ENCODE results near the gene MSX1.

MSX1 gene

DNA sequence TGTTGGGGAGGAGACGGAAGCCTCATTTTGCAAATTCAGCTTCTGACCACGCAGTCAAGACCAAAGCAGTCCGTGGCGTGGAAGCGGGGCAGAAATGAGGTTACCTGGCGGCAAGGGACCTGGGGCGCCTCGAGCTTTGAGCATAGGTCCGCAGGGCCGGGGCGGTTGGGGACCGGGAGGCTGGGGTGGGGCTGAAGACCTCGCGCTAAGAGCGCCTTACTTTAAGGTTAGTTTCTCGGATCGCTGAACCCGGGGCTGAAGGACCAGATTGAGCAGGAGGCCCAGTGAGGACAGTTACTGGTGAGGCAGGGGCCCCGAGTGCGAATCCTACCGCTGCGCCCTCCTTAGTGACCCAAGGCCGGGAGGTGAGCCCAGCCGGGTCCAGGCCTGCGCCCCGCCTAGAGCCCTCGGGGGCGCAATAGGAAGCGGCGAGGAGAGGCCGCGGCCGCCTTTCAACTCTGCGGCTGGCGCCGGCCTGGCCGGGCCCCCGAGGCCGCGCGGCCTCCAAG lies 7.5 kb downstream of the MSX1 start:
- Histone ChIP-seq H3K4me2 (ENCODE audit: low read depth, low read length) (no peak overlapping the region), H4K20me1 (ENCODE audit: insufficient read depth, low read length) (no peaks in the 10 kb centered on the region), H3F3A (ENCODE audit: insufficient read depth, low read length) (no peaks in the 10 kb centered on the region), H3K9ac (ENCODE audit: low read length) (no peak overlapping the region), H3K36me3 (replicated peaks; ENCODE audit: insufficient read depth, low read length) (no peaks in the 10 kb centered on the region), H3K4me3 (ENCODE audit: low read length) (no peak overlapping the region), H3K27ac (ENCODE audit: low read length) (no peak overlapping the region), H3K9me2 (replicated peaks; ENCODE audit: insufficient read depth, low read length) (no peaks in the 10 kb centered on the region), H3K79me2 (ENCODE audit: low read length) (no peaks in the 10 kb centered on the region), H3K9me3 (replicated peaks; ENCODE audit: insufficient read depth, low read length) (no peaks in the 10 kb centered on the region), H3K4me1 (ENCODE audit: low read length) (no peaks in the 10 kb centered on the region), H3K27me3 (replicated peaks; ENCODE audit: insufficient read depth, low read length) (peaks cover 66% of the 10 kb centered on the region), H2AFZ (ENCODE audit: low read length) (no peak overlapping the region)
- TF ChIP-seq EZH2 (optimal IDR thresholded peaks at IDR 0.05; ENCODE audit: low read depth, low read length) (no peak), EZH2phosphoT487 (IDR thresholded peaks at IDR 0.05; ENCODE audit: low read length) (no peak)
- TF ChIP-seq, protein P1, sequence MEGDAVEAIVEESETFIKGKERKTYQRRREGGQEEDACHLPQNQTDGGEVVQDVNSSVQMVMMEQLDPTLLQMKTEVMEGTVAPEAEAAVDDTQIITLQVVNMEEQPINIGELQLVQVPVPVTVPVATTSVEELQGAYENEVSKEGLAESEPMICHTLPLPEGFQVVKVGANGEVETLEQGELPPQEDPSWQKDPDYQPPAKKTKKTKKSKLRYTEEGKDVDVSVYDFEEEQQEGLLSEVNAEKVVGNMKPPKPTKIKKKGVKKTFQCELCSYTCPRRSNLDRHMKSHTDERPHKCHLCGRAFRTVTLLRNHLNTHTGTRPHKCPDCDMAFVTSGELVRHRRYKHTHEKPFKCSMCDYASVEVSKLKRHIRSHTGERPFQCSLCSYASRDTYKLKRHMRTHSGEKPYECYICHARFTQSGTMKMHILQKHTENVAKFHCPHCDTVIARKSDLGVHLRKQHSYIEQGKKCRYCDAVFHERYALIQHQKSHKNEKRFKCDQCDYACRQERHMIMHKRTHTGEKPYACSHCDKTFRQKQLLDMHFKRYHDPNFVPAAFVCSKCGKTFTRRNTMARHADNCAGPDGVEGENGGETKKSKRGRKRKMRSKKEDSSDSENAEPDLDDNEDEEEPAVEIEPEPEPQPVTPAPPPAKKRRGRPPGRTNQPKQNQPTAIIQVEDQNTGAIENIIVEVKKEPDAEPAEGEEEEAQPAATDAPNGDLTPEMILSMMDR (IDR thresholded peaks at IDR 0.05; ENCODE audit: low read length) = no peak
- no peak for DNase-seq

DNA sequence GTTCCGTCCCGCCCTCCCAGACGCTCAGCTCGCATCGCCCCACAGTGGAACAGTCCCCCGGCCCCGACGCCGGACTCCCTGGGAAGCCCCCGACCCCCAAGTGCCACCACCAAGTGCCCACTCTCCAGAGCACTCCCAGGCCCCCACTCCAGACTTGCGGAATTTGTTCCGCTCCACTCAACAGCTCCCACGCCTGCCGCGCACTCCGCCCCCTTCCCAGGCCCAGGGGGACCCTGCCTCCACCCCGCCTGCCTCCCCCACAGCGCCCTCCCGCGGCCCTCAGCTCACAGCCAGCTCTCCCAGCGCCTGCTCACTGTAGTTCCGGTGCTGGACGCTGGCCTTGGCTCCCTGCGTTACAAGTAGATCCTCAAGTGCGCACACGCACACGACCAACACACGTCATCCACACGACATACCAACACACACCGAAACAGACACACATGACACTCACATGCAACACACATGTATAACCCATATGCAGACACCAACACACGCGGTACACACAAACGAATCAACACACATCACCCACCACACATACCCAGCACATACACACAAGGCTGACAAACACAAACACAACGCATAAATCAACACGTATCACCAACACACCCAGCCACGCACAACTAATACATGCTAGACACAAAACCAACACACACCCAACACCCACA lies 8.0 kb downstream of the MSX1 start:
- no peak overlapping the region for H2AFZ ChIP-seq (ENCODE audit: low read length)
- H3K9me2 ChIP-seq (replicated peaks; ENCODE audit: insufficient read depth, low read length) = no peaks in the 10 kb centered on the region
- H3K4me3 ChIP-seq (ENCODE audit: low read length) = no peak overlapping the region
- no peak overlapping the region for H3K4me2 ChIP-seq (ENCODE audit: low read depth, low read length)
- H3K79me2 ChIP-seq (ENCODE audit: low read length) = no peaks in the 10 kb centered on the region
- no peaks in the 10 kb centered on the region for H3K9me3 ChIP-seq (replicated peaks; ENCODE audit: insufficient read depth, low read length)
- H3F3A ChIP-seq (ENCODE audit: insufficient read depth, low read length) = no peaks in the 10 kb centered on the region
- no peaks in the 10 kb centered on the region for H3K36me3 ChIP-seq (replicated peaks; ENCODE audit: insufficient read depth, low read length)
- H3K4me1 ChIP-seq (ENCODE audit: low read length) = no peaks in the 10 kb centered on the region
- no peak overlapping the region for H3K9ac ChIP-seq (ENCODE audit: low read length)
- H3K27ac ChIP-seq (ENCODE audit: low read length) = no peak overlapping the region
- DNase-seq = no peak
- no peaks in the 10 kb centered on the region for H4K20me1 ChIP-seq (ENCODE audit: insufficient read depth, low read length)
- H3K27me3 ChIP-seq (replicated peaks; ENCODE audit: insufficient read depth, low read length) = peaks cover 72% of the 10 kb centered on the region
- no peak for TF ChIP-seq EZH2 (optimal IDR thresholded peaks at IDR 0.05; ENCODE audit: low read depth, low read length)

DNA sequence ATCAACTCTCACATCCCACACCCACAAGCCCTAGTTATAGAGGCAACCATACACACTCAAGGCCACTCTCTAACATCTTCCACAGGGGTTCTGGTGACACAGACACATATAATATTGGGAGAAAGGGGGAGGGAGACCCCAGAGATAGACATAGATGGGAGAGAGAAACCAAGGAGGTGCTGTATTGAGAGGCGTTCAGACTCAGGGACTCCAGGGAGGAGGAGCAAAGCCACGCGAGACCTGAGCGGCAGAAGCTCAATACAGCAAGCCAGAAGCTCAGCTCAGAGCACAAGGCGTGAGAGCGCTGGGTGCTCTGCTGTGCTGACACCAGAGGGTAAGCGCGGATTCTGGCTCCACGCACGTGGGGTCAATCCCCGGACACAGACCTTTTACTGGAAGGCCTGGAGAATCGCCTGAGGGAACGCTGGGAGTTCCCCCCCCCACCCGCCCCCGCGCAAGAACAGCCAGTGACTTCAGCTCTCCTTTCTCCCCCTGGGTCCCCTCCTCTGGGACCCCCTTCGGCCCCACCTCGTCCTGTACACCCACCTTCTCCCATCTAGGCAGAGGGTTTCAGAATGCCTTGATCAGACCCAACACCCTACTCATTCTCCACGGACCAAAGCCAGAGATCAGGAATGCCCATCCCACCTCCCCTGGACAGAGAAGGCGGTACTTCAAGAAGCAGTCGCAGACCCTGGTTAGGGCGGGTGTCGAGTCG lies 8.7 kb downstream of the MSX1 start:
- Histone ChIP-seq H3K9me3 (replicated peaks; ENCODE audit: insufficient read depth, low read length) (no peaks in the 10 kb centered on the region), H3K36me3 (replicated peaks; ENCODE audit: insufficient read depth, low read length) (no peaks in the 10 kb centered on the region), H3K4me2 (ENCODE audit: low read depth, low read length) (no peak overlapping the region), H3K4me1 (ENCODE audit: low read length) (no peaks in the 10 kb centered on the region), H2AFZ (ENCODE audit: low read length) (no peak overlapping the region), H3K9ac (ENCODE audit: low read length) (no peak overlapping the region), H3K27me3 (replicated peaks; ENCODE audit: insufficient read depth, low read length) (peaks cover 75% of the 10 kb centered on the region), H3K79me2 (ENCODE audit: low read length) (no peaks in the 10 kb centered on the region), H3K4me3 (ENCODE audit: low read length) (no peak overlapping the region), H3F3A (ENCODE audit: insufficient read depth, low read length) (no peaks in the 10 kb centered on the region), H4K20me1 (ENCODE audit: insufficient read depth, low read length) (no peaks in the 10 kb centered on the region), H3K9me2 (replicated peaks; ENCODE audit: insufficient read depth, low read length) (no peaks in the 10 kb centered on the region), H3K27ac (ENCODE audit: low read length) (no peak overlapping the region)
- TF ChIP-seq, protein P1 (IDR thresholded peaks at IDR 0.05; ENCODE audit: low read length) = no peak
- TF ChIP-seq EZH2phosphoT487 (IDR thresholded peaks at IDR 0.05; ENCODE audit: low read length) (no peak), EZH2 (optimal IDR thresholded peaks at IDR 0.05; ENCODE audit: low read depth, low read length) (no peak)
- no peak for DNase-seq
